Neural cell (in vitro differentiated cells): ENCODE measurements around the gene TRIM15. TPM values are rescaled to one million over a fixed set of nuclear protein-coding genes. Genes with fewer than 3 reads are reported as not detected.

ENCODE experiments used
- H2AFZ ChIP-seq: fragments of 200-600, 300-800 bp; sonication (generic), shearing (Covaris generic); 2 replicates; pipeline ENCODE4 v1.6.0; 2014; ENCODE audit warnings: low read depth, mild to moderate bottlenecking, antibody characterized with exemption, low read length, moderate library complexity
- H3F3A ChIP-seq: fragments of 200-600 bp; shearing (Covaris generic); 2 replicates; pipeline ENCODE4 v1.6.1; 2016; ENCODE audit warnings: mild to moderate bottlenecking, moderate library complexity, mixed read lengths, antibody characterized with exemption, low read length; ENCODE audit not compliant: insufficient read depth, poor library complexity, severe bottlenecking
- H3K27ac ChIP-seq: fragments of 200-600, 300-800 bp; sonication (generic), shearing (Covaris generic); 2 replicates; pipeline ENCODE4 v1.5.1; 2014; ENCODE audit warnings: mild to moderate bottlenecking, low read length, moderate library complexity
- H3K27me3 ChIP-seq: fragments of 300-800, 200-600 bp; sonication (generic), shearing (Covaris generic); 2 replicates; pipeline ENCODE4 v1.6.0; 2014; ENCODE audit warnings: mild to moderate bottlenecking, low read depth, low read length, moderate library complexity; ENCODE audit not compliant: insufficient read depth
- H3K36me3 ChIP-seq: fragments of 300-800, 200-600 bp; sonication (generic), shearing (Covaris generic); 2 replicates; pipeline ENCODE4 v1.5.1; 2014; ENCODE audit warnings: mild to moderate bottlenecking, antibody characterized with exemption, low read length, moderate library complexity; ENCODE audit not compliant: insufficient read depth
- H3K4me2 ChIP-seq: fragments of 300-800, 200-600 bp; sonication (generic), shearing (Covaris generic); 2 replicates; pipeline ENCODE4 v1.6.0; 2014; ENCODE audit warnings: mild to moderate bottlenecking, low read length
- H3K4me3 ChIP-seq: fragments of 300-800, 200-600 bp; sonication (generic), shearing (Covaris generic); 2 replicates; pipeline ENCODE4 v1.5.1; 2014; ENCODE audit warnings: mild to moderate bottlenecking, low read length, moderate library complexity
- H3K79me2 ChIP-seq: fragments of 200-600 bp; shearing (Covaris generic); replicated peaks from 2 replicates; pipeline ENCODE4 v1.6.0; 2014; ENCODE audit warnings: mild to moderate bottlenecking, low read length, moderate library complexity; ENCODE audit not compliant: insufficient read depth
- H3K9ac ChIP-seq: fragments of 300-800, 200-600 bp; sonication (generic), shearing (Covaris generic); 2 replicates; pipeline ENCODE4 v1.6.1; 2016; ENCODE audit warnings: mild to moderate bottlenecking, low read length, mixed read lengths
- H3K9me2 ChIP-seq: fragments of 200-600 bp; shearing (Covaris generic); 2 replicates; pipeline ENCODE4 v1.6.1; 2016; ENCODE audit warnings: mild to moderate bottlenecking, low read length, mixed read lengths; ENCODE audit not compliant: insufficient read depth
- H3K9me3 ChIP-seq: fragments of 200-600, 300-800 bp; sonication (generic), shearing (Covaris generic); 2 replicates; pipeline ENCODE4 v1.6.1; 2016; ENCODE audit warnings: mild to moderate bottlenecking, mixed run types, low read length, moderate library complexity, mixed read lengths
- H4K20me1 ChIP-seq: fragments of 200-600 bp; shearing (Covaris generic); 2 replicates; pipeline ENCODE4 v1.6.1; 2016; ENCODE audit warnings: mild to moderate bottlenecking, mixed run types; ENCODE audit not compliant: insufficient read depth
- EP300 ChIP-seq: fragments of 450-650 bp; conservative IDR thresholded peaks from 2 replicates; pipeline ENCODE4 v1.6.1; 2014; ENCODE audit warnings: antibody characterized with exemption, mild to moderate bottlenecking, moderate library complexity; ENCODE audit not compliant: poor library complexity, severe bottlenecking
- EZH2 ChIP-seq: fragments of 200-600, 300-800 bp; shearing (Covaris generic), sonication (generic); IDR thresholded peaks from 2 replicates; pipeline ENCODE4 v1.6.1; 2014; ENCODE audit warnings: antibody characterized with exemption, low read length, borderline replicate concordance, mild to moderate bottlenecking; ENCODE audit not compliant: insufficient read depth, poor library complexity, severe bottlenecking
- MXI1 ChIP-seq: fragments of 450-650 bp; conservative IDR thresholded peaks from 2 replicates; pipeline ENCODE4 v1.6.1; 2014; ENCODE audit warnings: antibody characterized with exemption, mild to moderate bottlenecking; ENCODE audit not compliant: poor library complexity, severe bottlenecking
- POLR2AphosphoS5 ChIP-seq: IDR thresholded peaks from 2 replicates; pipeline ENCODE4 v1.6.1; 2012
- RAD21 ChIP-seq: fragments of 450-650 bp; conservative IDR thresholded peaks from 2 replicates; pipeline ENCODE4 v1.6.1; 2014; ENCODE audit warnings: antibody characterized with exemption, mild to moderate bottlenecking, moderate library complexity
- SMC3 ChIP-seq: fragments of 450-650 bp; conservative IDR thresholded peaks from 2 replicates; pipeline ENCODE4 v1.6.1; 2014; ENCODE audit warnings: antibody characterized with exemption, mild to moderate bottlenecking, moderate library complexity; ENCODE audit not compliant: poor library complexity
- TAF1 ChIP-seq: IDR thresholded peaks from 2 replicates; pipeline ENCODE4 v1.6.1; 2012; ENCODE audit warnings: low read depth
- polyA plus RNA-seq: library from polyadenylated mRNA; depleted of rRNA; stranded (reverse); fragments of >200 nt; gene quantifications from 2 replicates; pipeline ENCODE4 v1.2.3, GENCODE V29; 2014
- TF ChIP-seq, protein P1 (sequence below): fragments of 450-650 bp; IDR thresholded peaks from 2 replicates; pipeline ENCODE4 v1.5.1; 2014; ENCODE audit warnings: antibody characterized with exemption, mild to moderate bottlenecking, moderate library complexity; ENCODE audit not compliant: poor library complexity, severe bottlenecking
- TF ChIP-seq, protein P2 (sequence below): IDR thresholded peaks from 2 replicates; pipeline ENCODE4 v1.6.1; 2012; ENCODE audit warnings: borderline replicate concordance

TRIM15 gene
- polyA plus RNA-seq, 1 donor from 2014 or later = not detected

DNA sequence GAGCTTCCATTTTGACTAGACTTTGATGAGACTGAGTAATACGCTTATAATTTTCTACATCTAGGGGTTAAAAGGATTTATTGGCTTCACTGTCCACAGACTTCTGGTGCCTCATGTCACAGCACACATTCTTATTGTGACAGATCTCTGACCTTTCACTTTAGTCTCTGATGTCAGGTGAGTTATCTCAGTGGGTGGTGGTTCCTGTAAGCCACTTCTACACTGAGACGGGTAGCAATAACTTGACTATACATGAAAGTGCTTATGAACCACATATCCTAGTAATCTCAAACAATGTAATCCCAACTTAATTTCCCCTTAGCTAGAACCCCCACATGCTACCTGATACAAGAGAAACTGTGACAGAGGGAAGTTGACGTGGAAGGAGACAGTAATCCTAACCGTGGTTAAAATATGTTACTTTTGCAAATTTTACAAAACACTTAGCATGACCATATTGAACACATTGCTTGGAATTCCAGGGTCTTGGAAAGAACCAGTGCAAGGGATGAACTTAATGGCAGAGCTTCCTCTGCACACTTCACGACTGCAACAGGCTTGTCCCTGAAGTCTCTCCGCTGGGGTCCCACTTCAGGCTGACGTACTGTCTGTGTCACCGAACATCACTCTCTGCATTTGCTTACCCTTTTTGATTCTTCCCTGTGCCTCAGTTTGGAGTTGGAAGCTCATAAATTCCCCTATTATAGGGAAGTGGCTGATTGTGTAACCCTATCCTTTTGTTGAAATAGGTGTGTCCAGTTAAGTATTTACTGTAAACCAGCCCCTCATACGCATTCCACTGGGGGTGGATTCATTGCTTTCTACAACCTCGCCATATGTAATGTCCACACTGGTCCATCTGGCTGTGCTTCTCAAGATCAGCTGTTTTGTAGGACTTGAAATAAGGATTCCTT is 33.8 kb upstream of the TRIM15 start:
- H3K27ac ChIP-seq = no peak overlapping the region
- H3K9me2 ChIP-seq = no peaks in the 10 kb centered on the region
- no peaks in the 10 kb centered on the region for H3F3A ChIP-seq
- H3K9me3 ChIP-seq = no peaks in the 10 kb centered on the region
- no peak overlapping the region for H3K9ac ChIP-seq
- no peaks in the 10 kb centered on the region for H3K79me2 ChIP-seq
- H3K4me3 ChIP-seq = no peak overlapping the region
- H2AFZ ChIP-seq = no peak overlapping the region
- no peaks in the 10 kb centered on the region for H4K20me1 ChIP-seq
- TF ChIP-seq, protein P1, sequence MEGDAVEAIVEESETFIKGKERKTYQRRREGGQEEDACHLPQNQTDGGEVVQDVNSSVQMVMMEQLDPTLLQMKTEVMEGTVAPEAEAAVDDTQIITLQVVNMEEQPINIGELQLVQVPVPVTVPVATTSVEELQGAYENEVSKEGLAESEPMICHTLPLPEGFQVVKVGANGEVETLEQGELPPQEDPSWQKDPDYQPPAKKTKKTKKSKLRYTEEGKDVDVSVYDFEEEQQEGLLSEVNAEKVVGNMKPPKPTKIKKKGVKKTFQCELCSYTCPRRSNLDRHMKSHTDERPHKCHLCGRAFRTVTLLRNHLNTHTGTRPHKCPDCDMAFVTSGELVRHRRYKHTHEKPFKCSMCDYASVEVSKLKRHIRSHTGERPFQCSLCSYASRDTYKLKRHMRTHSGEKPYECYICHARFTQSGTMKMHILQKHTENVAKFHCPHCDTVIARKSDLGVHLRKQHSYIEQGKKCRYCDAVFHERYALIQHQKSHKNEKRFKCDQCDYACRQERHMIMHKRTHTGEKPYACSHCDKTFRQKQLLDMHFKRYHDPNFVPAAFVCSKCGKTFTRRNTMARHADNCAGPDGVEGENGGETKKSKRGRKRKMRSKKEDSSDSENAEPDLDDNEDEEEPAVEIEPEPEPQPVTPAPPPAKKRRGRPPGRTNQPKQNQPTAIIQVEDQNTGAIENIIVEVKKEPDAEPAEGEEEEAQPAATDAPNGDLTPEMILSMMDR = no peak
- TF ChIP-seq MXI1 (no peak), EP300 (no peak), SMC3 (no peak), POLR2AphosphoS5 (no peak), EZH2 (no peak), RAD21 (no peak), TAF1 (no peak)
- TF ChIP-seq, protein P2, sequence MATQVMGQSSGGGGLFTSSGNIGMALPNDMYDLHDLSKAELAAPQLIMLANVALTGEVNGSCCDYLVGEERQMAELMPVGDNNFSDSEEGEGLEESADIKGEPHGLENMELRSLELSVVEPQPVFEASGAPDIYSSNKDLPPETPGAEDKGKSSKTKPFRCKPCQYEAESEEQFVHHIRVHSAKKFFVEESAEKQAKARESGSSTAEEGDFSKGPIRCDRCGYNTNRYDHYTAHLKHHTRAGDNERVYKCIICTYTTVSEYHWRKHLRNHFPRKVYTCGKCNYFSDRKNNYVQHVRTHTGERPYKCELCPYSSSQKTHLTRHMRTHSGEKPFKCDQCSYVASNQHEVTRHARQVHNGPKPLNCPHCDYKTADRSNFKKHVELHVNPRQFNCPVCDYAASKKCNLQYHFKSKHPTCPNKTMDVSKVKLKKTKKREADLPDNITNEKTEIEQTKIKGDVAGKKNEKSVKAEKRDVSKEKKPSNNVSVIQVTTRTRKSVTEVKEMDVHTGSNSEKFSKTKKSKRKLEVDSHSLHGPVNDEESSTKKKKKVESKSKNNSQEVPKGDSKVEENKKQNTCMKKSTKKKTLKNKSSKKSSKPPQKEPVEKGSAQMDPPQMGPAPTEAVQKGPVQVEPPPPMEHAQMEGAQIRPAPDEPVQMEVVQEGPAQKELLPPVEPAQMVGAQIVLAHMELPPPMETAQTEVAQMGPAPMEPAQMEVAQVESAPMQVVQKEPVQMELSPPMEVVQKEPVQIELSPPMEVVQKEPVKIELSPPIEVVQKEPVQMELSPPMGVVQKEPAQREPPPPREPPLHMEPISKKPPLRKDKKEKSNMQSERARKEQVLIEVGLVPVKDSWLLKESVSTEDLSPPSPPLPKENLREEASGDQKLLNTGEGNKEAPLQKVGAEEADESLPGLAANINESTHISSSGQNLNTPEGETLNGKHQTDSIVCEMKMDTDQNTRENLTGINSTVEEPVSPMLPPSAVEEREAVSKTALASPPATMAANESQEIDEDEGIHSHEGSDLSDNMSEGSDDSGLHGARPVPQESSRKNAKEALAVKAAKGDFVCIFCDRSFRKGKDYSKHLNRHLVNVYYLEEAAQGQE = no peak
- no peaks in the 10 kb centered on the region for H3K36me3 ChIP-seq
- H3K27me3 ChIP-seq = peaks cover 58% of the 10 kb centered on the region
- H3K4me2 ChIP-seq = no peak overlapping the region

DNA sequence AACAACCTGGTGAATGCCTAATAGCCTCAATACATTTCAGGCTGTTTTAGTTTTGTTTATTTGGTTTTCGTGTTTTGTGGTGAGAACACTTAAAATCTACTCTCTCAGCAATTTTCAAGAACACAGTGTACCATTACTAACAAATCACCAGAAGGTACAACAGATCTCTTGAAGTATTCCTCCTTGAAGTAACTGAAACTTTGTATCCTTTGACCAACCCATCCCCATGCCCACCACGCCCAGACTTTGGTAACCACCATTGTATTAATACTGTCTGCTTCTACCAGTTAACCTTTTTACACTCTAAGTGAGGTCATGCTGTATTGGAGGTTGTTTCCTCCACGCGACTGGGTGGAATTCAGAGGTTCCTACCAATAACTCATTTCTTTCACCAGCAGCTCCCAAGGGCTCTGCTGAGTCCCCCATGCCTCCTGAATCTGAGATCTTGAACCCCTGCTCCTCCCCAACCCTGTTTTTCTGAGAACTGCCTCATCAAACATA is 33.1 kb upstream of the TRIM15 start:
- H2AFZ ChIP-seq = no peak overlapping the region
- peaks cover 57% of the 10 kb centered on the region for H3K27me3 ChIP-seq

More for the DNA sequence above, 33.1 kb upstream of the TRIM15 start:
- no peak for TF ChIP-seq RAD21
- TF ChIP-seq MXI1 = no peak
- TF ChIP-seq POLR2AphosphoS5 = no peak
- TF ChIP-seq TAF1 = no peak
- TF ChIP-seq, protein P1 = no peak
- TF ChIP-seq SMC3 = no peak
- TF ChIP-seq, protein P2 = no peak
- no peak for TF ChIP-seq EP300
- TF ChIP-seq EZH2 = no peak
- H3K4me2 ChIP-seq = no peak overlapping the region
- no peaks in the 10 kb centered on the region for H3K36me3 ChIP-seq
- H3K9me2 ChIP-seq = no peaks in the 10 kb centered on the region
- no peaks in the 10 kb centered on the region for H3K79me2 ChIP-seq
- no peak overlapping the region for H3K4me3 ChIP-seq
- H3K9me3 ChIP-seq = no peaks in the 10 kb centered on the region
- H4K20me1 ChIP-seq = no peaks in the 10 kb centered on the region
- H3K9ac ChIP-seq = no peak overlapping the region
- no peaks in the 10 kb centered on the region for H3F3A ChIP-seq
- no peak overlapping the region for H3K27ac ChIP-seq
